GM12878 (cell line): ENCODE results near the gene IPCEF1.

Experiments used
- CTCF ChIP-seq, 3 experiments: IDR thresholded peaks in 2 of 3; conservative IDR thresholded peaks in 1 of 3; 2 replicates each; pipeline ENCODE4 v1.5.1; 2011; ENCODE audit warnings: low read depth in 3 of 3, low read length in 3 of 3, mild to moderate bottlenecking in 3 of 3, control low read depth in 2 of 3, moderate library complexity in 2 of 3, inconsistent platforms in 1 of 3, mixed read lengths in 1 of 3; ENCODE audit not compliant: control insufficient read depth in 2 of 3, insufficient read depth in 1 of 3; ENCODE audit errors: extremely low read depth in 1 of 3
- DPF2 ChIP-seq: fragments of 450-650 bp; IDR thresholded peaks from 2 replicates; pipeline ENCODE4 v1.6.1; 2017; ENCODE audit warnings: mild to moderate bottlenecking
- EP300 ChIP-seq, 2 experiments: fragments of 150-350 bp in 1 of 2; IDR thresholded peaks; 2 replicates each; pipeline ENCODE4 v1.6.1; 2011 to 2012; ENCODE audit warnings: low read depth in 2 of 2, low read length in 2 of 2, borderline replicate concordance in 1 of 2, improper control_type of control experiment in 1 of 2, inconsistent platforms in 1 of 2; ENCODE audit not compliant: control insufficient read depth in 1 of 2
- PAX8 ChIP-seq: fragments of 450-650 bp; IDR thresholded peaks from 2 replicates; pipeline ENCODE4 v1.6.1; 2017; ENCODE audit warnings: mild to moderate bottlenecking, moderate library complexity
- SP1 ChIP-seq: IDR thresholded peaks from one replicate; pipeline ENCODE4 v1.6.1; 2011; ENCODE audit warnings: low read depth, low read length
- ZNF24 ChIP-seq: fragments of 450-650 bp; IDR thresholded peaks from 2 replicates; pipeline ENCODE4 v1.6.1; 2017; ENCODE audit warnings: antibody characterized with exemption, mild to moderate bottlenecking
- TF ChIP-seq, protein P1 (sequence below): fragments of 450-650 bp; IDR thresholded peaks from 2 replicates; pipeline ENCODE4 v1.6.1; 2017; ENCODE audit warnings: mild to moderate bottlenecking, moderate library complexity

DNA sequence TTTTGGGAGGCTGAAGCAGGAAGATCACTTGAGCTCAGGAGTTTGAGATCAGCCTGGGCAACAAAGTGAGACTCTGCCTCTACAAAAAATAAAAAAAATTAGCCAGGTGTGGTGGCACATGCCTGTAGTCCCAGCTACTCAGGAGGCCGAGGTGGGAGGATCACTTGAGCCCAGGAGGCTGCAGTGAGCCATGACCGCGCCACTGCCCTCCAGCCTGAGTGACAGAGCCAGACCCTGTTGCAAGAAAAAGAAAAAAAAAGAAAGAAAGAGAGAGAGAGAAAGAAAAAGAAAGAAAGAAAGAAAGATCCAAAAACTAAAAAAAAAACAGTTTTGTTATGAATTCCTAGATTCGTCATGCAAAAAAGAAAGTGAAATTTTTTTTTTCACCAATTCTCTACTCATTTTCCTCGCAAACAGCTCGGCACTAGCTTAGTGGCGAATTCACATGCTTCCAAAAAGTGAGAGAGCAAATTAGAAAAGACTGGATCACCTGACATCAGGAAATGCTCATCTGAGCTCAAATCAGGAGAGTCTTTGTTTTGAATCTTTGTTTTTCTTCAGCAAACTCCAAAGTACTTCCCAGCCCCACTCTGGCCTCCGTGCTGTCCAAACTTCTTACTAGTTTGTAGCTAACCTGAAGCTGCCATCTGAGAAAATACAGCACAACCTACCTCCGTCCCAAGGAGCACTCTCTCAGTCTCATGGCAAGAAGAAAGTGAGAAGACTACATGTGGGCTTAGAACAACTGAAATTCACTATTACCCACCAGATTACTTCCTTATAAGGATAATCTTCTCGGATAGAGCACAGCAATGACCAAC, 27.0 kb downstream of the IPCEF1 start:
- TF ChIP-seq CTCF (IDR thresholded peaks at IDR 0.05 in 2 of 3, conservative IDR thresholded peaks at IDR 0.05 in 1 of 3; ENCODE audit: control insufficient read depth in 2 of 3, extremely low read depth in 1 of 3, insufficient read depth in 1 of 3, low read depth in 3 of 3, low read length in 3 of 3) (no peak), SP1 (no peak), DPF2 (no peak), EP300 (IDR thresholded peaks at IDR 0.05; ENCODE audit: borderline replicate concordance in 1 of 2, control insufficient read depth in 1 of 2, low read depth in 2 of 2, low read length in 2 of 2) (no peak), ZNF24 (no peak), PAX8 (no peak)
- TF ChIP-seq, protein P1, sequence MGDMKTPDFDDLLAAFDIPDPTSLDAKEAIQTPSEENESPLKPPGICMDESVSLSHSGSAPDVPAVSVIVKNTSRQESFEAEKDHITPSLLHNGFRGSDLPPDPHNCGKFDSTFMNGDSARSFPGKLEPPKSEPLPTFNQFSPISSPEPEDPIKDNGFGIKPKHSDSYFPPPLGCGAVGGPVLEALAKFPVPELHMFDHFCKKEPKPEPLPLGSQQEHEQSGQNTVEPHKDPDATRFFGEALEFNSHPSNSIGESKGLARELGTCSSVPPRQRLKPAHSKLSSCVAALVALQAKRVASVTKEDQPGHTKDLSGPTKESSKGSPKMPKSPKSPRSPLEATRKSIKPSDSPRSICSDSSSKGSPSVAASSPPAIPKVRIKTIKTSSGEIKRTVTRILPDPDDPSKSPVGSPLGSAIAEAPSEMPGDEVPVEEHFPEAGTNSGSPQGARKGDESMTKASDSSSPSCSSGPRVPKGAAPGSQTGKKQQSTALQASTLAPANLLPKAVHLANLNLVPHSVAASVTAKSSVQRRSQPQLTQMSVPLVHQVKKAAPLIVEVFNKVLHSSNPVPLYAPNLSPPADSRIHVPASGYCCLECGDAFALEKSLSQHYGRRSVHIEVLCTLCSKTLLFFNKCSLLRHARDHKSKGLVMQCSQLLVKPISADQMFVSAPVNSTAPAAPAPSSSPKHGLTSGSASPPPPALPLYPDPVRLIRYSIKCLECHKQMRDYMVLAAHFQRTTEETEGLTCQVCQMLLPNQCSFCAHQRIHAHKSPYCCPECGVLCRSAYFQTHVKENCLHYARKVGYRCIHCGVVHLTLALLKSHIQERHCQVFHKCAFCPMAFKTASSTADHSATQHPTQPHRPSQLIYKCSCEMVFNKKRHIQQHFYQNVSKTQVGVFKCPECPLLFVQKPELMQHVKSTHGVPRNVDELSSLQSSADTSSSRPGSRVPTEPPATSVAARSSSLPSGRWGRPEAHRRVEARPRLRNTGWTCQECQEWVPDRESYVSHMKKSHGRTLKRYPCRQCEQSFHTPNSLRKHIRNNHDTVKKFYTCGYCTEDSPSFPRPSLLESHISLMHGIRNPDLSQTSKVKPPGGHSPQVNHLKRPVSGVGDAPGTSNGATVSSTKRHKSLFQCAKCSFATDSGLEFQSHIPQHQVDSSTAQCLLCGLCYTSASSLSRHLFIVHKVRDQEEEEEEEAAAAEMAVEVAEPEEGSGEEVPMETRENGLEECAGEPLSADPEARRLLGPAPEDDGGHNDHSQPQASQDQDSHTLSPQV = no peak
